Mammary epithelial cell (primary cell): ENCODE results near the gene MTF2.

Source experiments
- CTCF ChIP-seq, 2 donors: IDR thresholded peaks in 1 of 2; conservative IDR thresholded peaks in 1 of 2; 2 replicates each; pipeline ENCODE4 v1.5.1; 2011 to 2012; ENCODE audit warnings: inconsistent platforms in 2 of 2, low read length in 2 of 2, mild to moderate bottlenecking in 2 of 2, control low read depth in 1 of 2, low read depth in 1 of 2; ENCODE audit not compliant: insufficient read depth in 1 of 2; ENCODE audit errors: extremely low read depth in 1 of 2
- EZH2 ChIP-seq: IDR thresholded peaks from 2 replicates; pipeline ENCODE4 v1.6.1; 2012; ENCODE audit warnings: low read length, inconsistent platforms, borderline replicate concordance

- TF ChIP-seq CTCF (conservative IDR thresholded peaks at IDR 0.05 in 1 of 2, IDR thresholded peaks at IDR 0.05 in 1 of 2; ENCODE audit: extremely low read depth in 1 of 2, insufficient read depth in 1 of 2, low read depth in 1 of 2, low read length in 2 of 2) (no peak), EZH2 (no peak)
Measured at GRCh38 chr1:93123201-93123783, 44.2 kb downstream of the MTF2 start.
